Epithelial cell of proximal tubule (primary cell): ENCODE data around the gene YPEL5. TPM values are rescaled to one million over a fixed set of nuclear protein-coding genes. Genes with fewer than 3 reads are reported as not detected.
"Not testable (repeated sequence)": the region's sequence is repeated elsewhere in the genome, so short reads cannot be mapped to it uniquely, and the experiment has no call there.

Source experiments
- DNase-seq: peaks from one replicate; pipeline ENCODE4 v3.0.0-alpha.2; 2011; ENCODE audit warnings: low read depth
- H3K4me3 ChIP-seq: 2 replicates; pipeline ENCODE4 v1.5.1; 2011; ENCODE audit warnings: low read depth, mild to moderate bottlenecking, low read length
- total RNA-seq: library from RNA; depleted of rRNA; stranded (reverse); fragments of >200 nt; gene quantifications from 2 replicates; pipeline ENCODE4 v1.2.3, GENCODE V29; 2015
- TF ChIP-seq, protein P1 (sequence below): conservative IDR thresholded peaks from 2 replicates; pipeline ENCODE4 v1.5.1; 2012; ENCODE audit warnings: low read depth, mild to moderate bottlenecking, low read length

YPEL5 gene
- total RNA-seq, result 32.5 and 63.1 TPM in 2 replicates

DNA sequence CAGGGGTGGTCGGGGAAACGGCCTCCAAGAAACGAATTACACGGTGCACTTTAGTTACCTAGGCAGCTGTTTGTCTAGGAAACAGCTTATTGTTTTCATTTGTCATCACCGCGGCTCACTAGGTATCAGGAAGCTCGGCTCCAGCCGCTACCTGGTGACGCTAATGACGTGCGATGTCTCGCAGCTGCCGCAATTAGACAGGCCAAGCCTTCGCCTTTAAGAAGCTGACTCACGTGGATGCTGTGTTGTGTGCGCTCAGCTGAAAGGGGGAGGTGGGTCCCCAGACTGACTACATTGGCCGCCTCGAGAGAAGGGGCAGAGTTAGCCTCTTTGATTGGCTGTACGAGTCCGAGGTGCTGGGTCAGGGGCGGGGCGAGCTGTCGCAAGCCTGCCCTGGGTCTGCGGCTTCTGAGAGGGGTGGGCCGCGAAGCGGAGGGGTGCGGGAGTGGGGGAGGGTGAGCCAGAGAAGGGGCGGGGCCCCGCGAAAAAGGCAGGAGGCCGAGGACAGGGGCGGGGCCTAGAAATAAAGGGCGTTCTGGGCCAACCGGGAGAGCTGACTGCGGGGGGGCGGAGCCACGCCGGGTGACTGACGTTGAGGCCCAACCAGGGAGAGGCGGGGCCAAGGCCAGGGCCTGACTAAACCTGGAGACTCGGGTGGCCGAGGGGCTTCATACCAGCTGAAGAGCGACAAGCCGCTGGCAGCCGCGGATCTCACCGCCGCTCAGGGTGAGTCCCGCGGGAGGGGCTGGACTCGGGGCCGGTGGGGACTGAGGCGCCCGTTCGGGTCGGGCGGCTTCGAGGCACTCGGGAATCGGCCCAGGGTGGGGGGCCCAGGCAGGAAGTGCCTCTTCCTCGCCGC is at the start of gene YPEL5:
Gene YPEL5, plus strand, starts transcription at position 671 of the 859 bp plus-strand sequence. CDS start 9,645 bp downstream, outside the sequence.
- TF ChIP-seq, protein P1, sequence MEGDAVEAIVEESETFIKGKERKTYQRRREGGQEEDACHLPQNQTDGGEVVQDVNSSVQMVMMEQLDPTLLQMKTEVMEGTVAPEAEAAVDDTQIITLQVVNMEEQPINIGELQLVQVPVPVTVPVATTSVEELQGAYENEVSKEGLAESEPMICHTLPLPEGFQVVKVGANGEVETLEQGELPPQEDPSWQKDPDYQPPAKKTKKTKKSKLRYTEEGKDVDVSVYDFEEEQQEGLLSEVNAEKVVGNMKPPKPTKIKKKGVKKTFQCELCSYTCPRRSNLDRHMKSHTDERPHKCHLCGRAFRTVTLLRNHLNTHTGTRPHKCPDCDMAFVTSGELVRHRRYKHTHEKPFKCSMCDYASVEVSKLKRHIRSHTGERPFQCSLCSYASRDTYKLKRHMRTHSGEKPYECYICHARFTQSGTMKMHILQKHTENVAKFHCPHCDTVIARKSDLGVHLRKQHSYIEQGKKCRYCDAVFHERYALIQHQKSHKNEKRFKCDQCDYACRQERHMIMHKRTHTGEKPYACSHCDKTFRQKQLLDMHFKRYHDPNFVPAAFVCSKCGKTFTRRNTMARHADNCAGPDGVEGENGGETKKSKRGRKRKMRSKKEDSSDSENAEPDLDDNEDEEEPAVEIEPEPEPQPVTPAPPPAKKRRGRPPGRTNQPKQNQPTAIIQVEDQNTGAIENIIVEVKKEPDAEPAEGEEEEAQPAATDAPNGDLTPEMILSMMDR, result no peak
- peak; percentile 98 for DNase-seq

DNA sequence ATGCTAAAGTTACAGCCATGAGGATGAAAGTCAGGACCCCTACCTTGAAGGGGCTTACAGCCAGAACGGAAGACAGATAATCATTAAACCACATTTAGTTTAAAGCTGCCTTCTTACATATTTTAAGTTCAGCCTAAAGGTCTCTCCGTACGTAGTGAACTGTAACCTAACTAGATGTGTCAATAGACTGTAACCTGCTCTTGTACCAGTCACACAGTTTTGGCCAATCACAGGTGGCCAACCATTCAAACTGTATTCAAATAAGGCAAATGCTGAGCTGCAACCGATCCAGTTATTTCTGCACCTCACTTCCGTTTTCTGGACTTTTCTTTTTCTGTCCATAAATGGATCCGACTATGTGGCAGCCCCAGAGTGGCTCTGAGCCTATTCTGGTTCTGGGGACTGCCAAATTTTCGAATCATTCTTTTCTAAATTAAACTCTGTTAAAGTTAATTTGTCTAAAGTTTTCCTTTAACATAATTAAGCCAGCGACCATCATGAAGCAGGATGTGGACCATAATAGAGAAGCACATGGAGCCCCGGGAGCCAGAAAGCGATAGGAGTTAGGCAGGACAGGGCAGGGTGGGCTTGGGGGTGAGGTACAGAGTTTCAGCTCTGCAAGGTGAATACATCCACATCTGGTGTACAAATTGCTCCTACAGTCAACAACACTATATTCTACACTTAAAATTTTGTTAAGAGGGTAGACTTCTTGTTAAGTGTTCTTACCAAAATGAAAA is 48.4 kb upstream of the YPEL5 start:
- TF ChIP-seq, protein P1, result no peak
- H3K4me3 ChIP-seq, result no peak overlapping the region
- DNase-seq, result no peak

More for the DNA sequence above, at the start of gene YPEL5:
- peak within 1 kb of the TSS; percentile 83 for H3K4me3 ChIP-seq

DNA sequence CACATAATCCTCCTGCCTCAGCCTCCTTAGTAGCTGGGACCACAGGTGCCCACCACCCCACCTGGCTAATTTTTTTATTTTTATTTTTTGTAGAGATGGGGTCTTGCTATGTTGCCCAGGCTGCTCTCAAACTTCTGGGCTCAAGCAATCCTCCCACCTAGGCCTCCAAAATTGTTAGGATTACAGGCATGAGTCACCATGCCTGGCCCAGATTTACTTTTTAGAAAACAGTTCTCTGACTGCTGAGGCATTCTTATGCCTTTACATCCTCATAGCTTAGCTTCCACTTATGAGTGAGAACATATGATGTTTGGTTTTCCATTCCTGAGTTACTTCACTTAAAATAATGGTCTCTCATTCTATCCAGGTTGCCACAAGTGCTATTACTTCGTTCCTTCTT is 47.4 kb upstream of the YPEL5 start:
- DNase-seq, H3K4me3 ChIP-seq: not testable (repeated sequence)

DNA sequence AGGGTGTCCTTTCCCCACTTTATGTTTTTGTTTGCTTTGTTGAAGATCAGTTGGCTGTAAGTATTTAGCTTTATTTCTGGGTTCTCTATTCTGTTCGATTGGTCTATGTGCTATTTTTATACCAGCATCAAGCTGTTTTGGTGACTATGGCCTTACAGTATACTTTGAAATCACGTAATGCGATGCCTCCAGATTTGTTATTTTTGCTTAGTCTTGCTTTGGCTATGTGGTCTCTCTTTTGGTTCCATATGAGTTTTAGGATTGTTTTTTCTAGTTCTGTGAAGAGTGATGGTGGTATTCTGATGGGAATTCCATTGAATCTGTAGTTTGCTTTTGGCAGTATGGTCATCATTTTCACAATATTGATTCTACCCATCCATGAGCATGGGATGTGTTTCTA is 46.1 kb upstream of the YPEL5 start:
- not testable (repeated sequence) for DNase-seq, H3K4me3 ChIP-seq

DNA sequence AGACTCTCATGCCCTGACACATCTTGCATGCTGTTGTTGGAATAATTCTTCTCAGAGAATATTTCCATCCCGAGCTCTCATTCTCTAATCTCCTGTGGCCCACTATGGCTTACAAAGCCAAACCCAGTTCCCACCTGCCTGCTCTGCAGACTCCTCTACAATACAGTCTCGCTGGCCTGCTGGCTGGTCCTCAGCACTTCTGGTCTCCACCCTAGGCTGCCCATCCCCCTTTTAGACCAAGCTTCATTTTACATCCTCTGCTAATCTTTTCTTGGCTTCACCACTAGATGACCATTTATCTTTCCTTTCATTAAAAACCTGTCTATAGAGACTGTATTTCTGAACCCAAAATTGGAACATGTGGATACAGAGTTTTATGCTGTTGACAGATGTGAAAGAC is 42.5 kb upstream of the YPEL5 start:
- DNase-seq, result no peak
- TF ChIP-seq, protein P1, result no peak
- H3K4me3 ChIP-seq, result no peak overlapping the region

DNA sequence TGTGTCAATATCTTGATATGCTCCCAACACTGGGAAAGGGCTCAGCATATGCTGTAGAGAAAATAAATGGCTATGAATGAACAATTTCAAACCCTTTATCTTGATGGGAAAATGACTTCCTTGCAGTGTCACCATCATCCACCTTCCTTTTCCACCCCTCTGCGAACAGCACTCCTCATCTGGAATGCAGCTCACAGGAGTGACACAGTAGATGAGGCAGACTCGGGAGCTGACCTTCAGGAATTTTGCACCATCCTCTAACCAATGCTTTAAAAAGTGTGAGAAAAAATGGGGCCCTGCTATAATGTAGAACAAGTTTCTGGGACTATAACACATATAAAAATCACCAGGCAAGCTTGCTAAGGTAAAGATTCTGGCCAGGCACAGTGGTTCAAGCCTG is 41.3 kb upstream of the YPEL5 start:
- no peak overlapping the region for H3K4me3 ChIP-seq
- no peak for DNase-seq
- TF ChIP-seq, protein P1, result no peak

DNA sequence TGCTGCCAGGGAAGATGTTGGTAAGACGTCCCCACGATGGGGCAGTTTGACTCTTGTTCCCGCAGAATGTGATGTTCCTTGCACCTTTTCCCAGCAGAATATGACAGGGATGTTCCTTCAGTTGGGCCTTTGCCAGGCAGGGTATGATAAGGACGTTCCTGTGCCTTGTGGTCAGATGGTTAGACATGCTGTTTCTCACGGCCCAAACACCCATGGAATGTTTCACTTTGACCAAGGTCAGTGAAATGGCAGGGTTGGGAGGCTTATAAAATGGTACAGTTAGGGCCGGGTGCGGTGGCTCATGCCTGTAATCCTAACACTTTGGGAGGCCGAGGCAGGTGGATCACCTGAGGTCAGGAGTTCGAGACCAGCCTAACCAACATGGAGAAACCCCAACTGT is 40.3 kb upstream of the YPEL5 start:
- TF ChIP-seq, protein P1, result no peak
- H3K4me3 ChIP-seq, result no peak overlapping the region
- no peak for DNase-seq
